Dermis microvascular lymphatic vessel endothelial cell (primary cell): ENCODE data around the gene AUTS2. TPM values are rescaled to one million over a fixed set of nuclear protein-coding genes. Genes with fewer than 3 reads are reported as not detected.

Experiments
- DNase-seq, 2 donors: peaks; one replicate each; pipeline versions ENCODE4 v3.0.0 to v3.0.0-alpha.2; 2010; ENCODE audit warnings: low read depth in 2 of 2
- total RNA-seq: library from RNA; depleted of rRNA; stranded (reverse); fragments of >200 nt; gene quantifications from 2 replicates; pipeline ENCODE4 v1.2.1, GENCODE V29; 2014

AUTS2 gene
- 0.51 and 1.3 TPM in 2 replicates for total RNA-seq

- peak; percentile 57 to 79 for DNase-seq
These were observed at the start of gene AUTS2 for GRCh38 chr7:69598081-69598486. AUTS2 (plus strand) TSS chr7:69598475; CDS start chr7:69599654, 1,179 bp downstream.

DNA sequence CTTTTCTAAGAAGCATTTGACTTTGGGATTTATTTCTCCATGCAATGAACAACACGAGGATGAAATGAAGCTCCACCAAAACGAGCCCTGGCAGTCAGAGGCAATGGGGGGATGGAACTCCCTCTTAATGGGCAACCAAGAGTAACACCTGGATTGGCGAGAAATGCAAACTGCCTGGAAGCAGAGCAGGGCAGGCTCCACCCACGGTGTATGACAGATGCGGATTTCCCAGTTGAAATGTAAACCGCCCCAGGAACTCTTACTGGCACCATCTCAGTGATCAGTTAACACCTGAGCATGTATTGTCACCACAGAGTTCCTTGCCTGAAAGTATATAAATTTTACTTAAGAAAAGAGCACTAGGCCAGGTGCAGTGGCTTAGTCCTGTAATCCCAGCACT lies 47.3 kb upstream of the AUTS2 start:
- DNase-seq: no peak

GRCh38 chr7:69553190-69553589 lies 45.1 kb upstream of the AUTS2 start:
- no peak for DNase-seq

GRCh38 chr7:69561266-69561960 lies 36.9 kb upstream of the AUTS2 start:
- no peak for DNase-seq

GRCh38 chr7:69564454-69565417 lies 33.5 kb upstream of the AUTS2 start:
- peak; percentile 41 to 85 for DNase-seq

GRCh38 chr7:69567800-69568199 lies 30.5 kb upstream of the AUTS2 start:
- no peak for DNase-seq

- DNase-seq: no peak
These were observed 30.0 kb upstream of the AUTS2 start for GRCh38 chr7:69568266-69568665.

DNA sequence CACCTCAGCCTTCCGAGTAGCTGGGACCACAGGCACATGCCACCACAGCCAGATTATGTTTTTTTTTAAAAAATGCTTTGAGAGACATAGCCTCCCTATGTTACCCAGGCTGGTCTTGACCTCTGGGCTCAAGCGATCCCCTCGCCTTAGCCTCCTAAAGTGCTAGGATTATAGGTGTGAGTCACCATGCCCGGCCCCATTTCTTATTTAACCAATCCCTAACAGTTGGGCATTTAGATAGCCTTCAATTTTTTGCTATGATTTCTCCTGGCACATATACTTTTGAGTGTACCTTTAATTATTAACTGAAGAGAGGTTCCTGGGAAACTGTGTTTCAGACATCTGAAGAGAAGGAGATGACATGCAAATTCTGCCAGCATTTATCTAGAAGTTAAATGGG lies 22.6 kb upstream of the AUTS2 start:
- no peak for DNase-seq

DNA sequence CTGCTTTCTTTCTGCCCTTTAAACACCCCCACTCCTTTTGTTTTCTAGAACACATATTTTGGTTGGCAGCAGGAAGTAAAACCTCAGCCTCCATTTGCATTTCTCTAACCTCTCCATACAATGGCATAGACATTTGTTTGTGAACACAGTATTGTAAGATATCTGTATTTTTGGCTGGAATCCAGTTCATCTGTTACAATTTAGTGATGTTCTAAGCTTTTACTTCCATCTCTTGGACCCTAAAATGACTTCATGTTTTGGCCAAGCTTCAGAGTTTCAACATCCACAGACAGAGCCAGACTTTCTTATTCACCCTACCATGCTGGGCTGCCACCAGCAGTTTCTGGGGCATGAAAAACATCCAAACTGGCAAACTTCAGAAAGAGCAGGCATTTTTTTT lies 21.1 kb upstream of the AUTS2 start:
- DNase-seq: no peak

- DNase-seq: no peak
These were observed 13.1 kb upstream of the AUTS2 start for GRCh38 chr7:69585169-69585568.

GRCh38 chr7:69586321-69586720 lies 12.0 kb upstream of the AUTS2 start:
- no peak for DNase-seq

DNA sequence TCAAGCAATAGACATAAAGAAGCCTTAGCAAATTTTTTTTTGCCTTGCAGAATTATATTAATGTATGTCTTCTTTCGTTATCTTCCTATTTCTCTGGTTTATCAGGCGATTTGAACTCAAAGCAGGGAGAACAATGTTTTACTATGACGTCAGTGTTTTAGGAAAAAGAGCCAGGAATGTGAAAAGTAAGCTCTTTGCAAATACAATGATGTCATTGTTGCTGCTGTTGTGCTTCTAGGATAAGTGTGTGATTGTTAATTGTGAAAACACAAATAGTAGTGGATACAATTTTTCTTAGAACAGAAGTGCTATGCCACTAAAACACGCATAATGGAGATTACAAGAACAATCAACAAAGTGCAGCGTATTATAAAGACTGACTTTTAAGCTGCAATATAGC lies 9.5 kb upstream of the AUTS2 start:
- no peak for DNase-seq

DNA sequence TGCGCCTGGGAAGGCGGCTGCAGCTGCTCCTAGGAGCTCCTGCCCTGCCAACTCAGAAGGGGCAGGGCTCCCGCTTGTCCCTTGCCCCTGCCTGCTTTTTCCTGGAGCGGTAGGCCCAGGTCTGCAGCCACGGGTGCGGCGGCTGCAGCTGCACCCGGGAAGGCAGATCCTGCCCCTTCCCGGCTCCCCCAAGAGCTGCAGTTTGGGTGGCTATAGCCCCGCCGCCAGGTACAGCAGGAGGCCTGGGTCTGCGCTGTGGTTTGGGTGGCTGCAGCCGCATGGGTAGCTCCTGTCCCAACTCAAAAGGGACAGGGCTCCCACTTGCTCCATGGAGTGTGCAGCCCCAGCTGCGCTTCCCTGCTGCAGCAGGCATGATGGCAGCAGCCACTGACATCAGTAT lies 6.5 kb upstream of the AUTS2 start:
- DNase-seq: no peak

DNA sequence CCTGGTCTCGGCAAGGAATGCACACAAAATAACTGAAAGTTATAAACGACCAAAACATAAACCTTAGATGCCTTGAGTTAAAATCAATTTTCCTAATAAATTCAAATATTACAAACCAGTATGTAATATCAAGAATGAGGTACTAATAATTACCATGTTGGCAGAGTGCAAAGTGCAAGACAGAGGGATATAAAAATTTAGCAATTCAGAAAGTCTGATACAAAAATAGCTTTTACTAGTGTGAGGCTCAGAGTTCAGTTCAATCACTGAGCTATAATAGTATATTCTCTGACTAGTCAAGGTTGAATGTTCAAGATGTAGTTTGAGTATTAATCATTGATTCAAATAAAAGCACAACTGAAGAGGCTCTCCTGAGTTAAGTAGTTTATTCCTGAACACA lies 4.8 kb upstream of the AUTS2 start:
- DNase-seq: no peak

DNA sequence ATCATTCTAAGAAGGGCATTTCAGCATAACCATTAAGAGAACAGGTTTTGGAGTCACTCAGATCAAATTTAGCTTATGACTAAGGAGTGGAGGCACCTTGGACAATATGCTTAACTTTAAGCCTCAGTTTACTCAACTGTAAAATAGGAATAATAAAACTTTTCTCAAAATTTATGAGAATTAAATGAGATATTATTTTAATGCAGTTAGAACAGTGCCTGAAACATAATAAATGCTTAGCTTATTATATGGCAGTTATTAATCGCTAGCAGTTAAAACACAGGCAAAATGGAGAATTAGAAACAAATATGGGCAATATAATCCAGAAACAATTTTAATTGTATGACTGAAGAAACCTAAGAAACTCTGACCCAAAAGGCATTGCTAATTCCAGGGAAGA lies 2.9 kb upstream of the AUTS2 start:
- DNase-seq: no peak

GRCh38 chr7:69596056-69596455 lies 2.2 kb upstream of the AUTS2 start:
- no peak for DNase-seq

DNA sequence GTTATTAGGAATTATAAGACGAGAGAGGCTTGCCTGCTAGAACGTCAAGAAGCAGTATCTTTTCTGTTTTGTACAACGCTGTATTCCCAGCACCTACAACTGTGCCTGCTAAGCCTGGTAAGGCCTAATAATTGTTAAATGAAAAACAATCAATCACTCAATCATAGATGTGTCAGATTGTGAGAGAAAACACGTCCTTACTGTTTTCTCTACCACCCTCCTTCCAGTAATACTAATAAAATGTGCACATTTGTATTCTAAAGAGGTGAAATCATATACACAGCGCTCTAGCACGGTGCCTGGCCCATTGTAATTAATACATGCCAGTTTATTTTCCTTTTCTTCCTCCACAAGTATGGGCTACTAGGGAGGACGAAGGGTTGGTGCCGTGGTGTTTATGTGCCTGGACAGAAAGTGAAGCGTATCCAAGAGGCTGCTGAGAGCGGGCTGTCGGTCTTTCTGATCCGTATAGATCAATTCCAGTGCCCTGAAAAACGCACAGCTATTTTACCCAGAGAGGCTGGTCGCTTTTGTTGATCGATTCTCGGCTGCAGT lies 1.5 kb upstream of the AUTS2 start:
- no peak for DNase-seq

DNA sequence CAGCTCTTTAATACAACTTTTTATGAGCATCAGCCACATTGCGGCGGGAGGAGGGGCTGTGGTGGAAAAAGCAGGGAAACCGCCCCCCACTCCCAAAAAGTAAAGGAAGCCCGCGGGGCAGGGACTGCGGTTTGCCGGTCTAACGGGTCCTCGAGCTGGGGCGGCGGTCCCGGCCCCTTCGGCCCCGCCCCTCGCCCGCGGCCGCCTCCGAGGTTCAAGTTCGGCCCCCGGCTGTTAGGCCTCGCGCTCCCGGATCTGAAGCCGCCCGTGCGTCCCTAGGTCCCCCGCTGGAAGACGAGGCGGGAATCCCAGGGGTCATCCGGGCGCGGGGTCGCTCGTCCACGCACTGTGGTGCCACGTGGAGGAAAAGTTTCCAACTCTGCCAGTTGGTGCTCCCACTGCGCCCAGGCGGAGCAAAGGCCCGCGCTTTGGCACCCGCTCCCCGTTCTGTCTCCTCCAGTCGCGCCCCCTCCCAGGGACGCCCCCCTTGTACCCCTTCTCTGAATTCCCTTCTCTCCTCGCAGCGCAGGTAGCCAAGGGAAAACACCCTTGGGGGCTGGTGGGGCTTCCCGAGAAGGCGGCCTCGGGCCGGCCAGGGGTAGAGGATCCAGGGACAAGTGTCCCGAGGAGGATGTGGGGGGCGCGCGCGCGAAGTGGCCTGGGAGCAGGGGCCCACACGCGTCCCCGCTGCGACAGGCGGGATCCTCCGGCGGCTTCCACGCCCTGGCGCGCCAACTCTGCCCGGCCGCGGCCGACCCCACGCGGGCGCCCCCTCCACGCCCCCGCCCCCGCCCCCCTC lies 798 bp upstream of the AUTS2 start:
- DNase-seq: peak in 1 of 2 donors; percentile 4

DNA sequence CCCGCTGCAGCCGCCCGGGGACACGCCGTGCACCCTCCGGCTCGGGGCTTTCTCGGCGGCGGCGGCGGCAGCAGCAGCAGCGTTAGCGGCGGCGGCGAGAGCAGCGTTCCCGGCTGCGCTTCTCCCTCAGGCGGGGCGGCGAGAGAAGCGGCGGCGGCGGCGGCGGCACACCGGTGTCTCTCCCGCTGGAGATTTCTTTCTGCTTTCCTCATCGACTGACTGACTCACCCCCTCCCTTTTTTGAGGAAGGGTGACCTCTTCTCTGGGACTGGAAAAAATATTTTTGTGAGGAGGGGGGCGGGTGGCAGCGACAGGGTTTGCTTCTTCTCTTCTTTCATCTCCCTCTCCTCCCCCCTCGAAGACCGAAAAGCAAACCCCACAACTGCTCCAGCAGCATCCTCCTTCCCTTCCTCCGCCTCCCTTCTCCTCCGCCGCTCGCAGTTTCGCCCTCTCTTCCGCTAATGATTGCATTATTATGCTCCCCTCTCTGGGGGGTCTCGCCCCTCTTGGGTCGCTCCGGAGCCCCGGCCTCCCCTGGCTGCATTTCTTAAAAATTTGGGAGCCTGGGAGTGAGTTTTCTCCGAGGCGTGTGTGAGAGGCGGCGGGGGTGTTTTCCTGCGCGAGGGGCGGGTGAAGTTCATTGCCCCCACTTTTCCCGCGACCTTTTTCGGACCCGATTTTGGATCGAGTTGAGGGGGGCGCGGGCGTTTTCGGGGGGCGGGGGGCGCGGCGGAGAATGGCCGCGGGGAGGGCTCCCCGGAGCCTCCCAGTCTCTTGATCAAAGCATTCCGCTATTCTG lies 411 bp downstream of the AUTS2 start:
- DNase-seq: no peak

DNA sequence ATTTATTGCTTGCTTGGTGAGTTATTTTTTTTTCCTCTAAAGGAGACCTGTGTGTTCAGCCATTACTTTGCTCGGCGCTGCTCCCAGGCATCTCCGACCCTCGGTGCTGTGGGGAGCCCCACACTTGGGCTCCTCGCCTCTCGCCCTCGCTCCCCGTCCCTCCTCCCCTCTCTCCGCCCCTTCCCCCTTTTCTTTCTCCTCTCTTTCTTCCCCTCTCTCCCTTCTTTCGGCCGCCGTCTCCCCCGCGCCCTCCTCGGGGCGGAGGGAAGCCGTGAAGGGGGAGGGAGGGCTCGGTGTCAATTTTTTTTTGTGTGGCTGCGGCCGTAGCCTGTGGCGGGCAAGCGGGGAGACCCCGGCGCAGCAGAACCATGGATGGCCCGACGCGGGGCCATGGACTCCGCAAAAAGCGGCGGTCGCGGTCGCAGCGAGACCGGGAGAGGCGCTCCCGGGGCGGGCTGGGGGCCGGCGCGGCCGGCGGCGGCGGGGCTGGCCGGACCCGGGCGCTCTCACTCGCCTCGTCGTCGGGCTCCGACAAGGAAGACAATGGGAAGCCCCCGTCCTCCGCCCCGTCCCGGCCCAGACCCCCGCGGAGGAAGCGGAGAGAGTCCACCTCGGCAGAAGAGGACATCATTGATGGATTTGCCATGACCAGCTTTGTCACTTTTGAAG lies 1.1 kb downstream of the AUTS2 start:
- no peak for DNase-seq
